Measurements from ENCODE around the gene IRF5. TPM values are rescaled to one million over a fixed set of nuclear protein-coding genes. Genes with fewer than 3 reads are reported as not detected.

Gene IRF5
- total RNA-seq, 3 donors from 2014 or later, result 4.2 to 15.4 (median 8.4) TPM

- DNase-seq (no peak), ATAC-seq (no peak)
- Mint-ChIP-seq H3K4me1 (ENCODE audit: low read depth) (no peaks in the 10 kb centered on the region), H3K9me3 (no peaks in the 10 kb centered on the region), H3K27me3 (ENCODE audit: low read depth) (no peaks in the 10 kb centered on the region), H3K36me3 (ENCODE audit: insufficient read depth) (peaks cover 6% of the 10 kb centered on the region), H3K4me3 (no peak overlapping the region)
Observed at GRCh38 chr7:128947854-128948253, 10.1 kb downstream of the IRF5 start.

DNA sequence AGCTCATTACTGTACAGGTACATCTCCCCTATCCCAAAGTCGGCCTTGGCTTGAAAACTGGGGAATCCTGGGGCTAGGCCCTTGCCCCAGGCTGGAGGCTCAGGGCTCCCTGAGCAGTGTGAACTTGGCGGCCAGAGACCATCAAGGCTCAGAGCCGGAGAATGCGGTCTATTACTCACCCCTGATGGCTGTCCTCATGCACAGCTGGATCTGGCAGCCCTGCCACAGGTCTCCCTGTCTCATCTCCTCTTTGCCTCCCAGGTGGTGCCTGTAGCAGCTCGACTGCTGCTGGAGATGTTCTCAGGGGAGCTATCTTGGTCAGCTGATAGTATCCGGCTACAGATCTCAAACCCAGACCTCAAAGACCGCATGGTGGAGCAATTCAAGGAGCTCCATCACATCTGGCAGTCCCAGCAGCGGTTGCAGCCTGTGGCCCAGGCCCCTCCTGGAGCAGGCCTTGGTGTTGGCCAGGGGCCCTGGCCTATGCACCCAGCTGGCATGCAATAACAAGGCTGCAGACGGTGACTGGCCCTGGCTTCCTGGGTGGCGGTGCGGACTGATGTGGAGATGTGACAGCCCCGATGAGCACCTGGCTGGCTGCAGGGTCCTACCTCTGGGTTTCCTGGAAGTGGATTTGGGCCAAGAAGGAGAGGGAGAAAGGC, 10.7 kb downstream of the IRF5 start:
- no peak for ATAC-seq
- no peak for DNase-seq
- Mint-ChIP-seq H3K36me3 (ENCODE audit: insufficient read depth) (peaks cover 12% of the 10 kb centered on the region), H3K27me3 (ENCODE audit: low read depth) (no peaks in the 10 kb centered on the region), H3K4me1 (ENCODE audit: low read depth) (no peaks in the 10 kb centered on the region), H3K4me3 (no peak overlapping the region), H3K9me3 (no peaks in the 10 kb centered on the region)

- Mint-ChIP-seq H3K4me1 (ENCODE audit: low read depth) (no peaks in the 10 kb centered on the region), H3K9me3 (no peaks in the 10 kb centered on the region)
Observed at GRCh38 chr7:128948976-128949760, 11.4 kb downstream of the IRF5 start.

GRCh38 chr7:128951296-128951695, 13.6 kb downstream of the IRF5 start:
- H3K4me3 Mint-ChIP-seq, result no peak overlapping the region

More at GRCh38 chr7:128948976-128949760, 11.4 kb downstream of the IRF5 start:
- Mint-ChIP-seq H3K27me3 (ENCODE audit: low read depth) (no peaks in the 10 kb centered on the region), H3K36me3 (ENCODE audit: insufficient read depth) (peaks cover 16% of the 10 kb centered on the region), H3K4me3 (no peak overlapping the region)
- DNase-seq (no peak), ATAC-seq (no peak)

DNA sequence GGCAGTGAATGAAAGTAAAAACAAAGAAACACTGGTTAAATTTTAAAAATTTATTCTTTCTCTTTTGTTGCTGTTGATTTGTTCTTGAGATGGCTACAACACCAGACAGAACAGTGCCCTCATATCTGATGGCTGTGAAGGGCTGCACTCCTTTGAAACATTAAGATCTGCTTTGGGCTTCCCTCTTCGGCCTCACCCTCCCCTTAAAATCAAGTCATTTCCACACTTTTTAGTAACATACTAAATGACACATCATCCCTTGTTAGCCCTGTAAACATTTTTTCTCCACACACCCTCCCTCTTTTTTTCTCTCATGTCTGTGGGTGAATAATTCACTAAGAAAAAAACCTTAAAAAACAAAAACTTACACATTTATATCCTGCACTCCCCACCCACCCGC, 16.4 kb downstream of the IRF5 start:
- peak; percentile 10 to 18 for ATAC-seq
- Mint-ChIP-seq H3K4me1 (ENCODE audit: low read depth) (peaks cover 2% of the 10 kb centered on the region), H3K9me3 (no peaks in the 10 kb centered on the region), H3K27me3 (ENCODE audit: low read depth) (no peaks in the 10 kb centered on the region), H3K36me3 (ENCODE audit: insufficient read depth) (peaks cover 40% of the 10 kb centered on the region), H3K4me3 (no peak overlapping the region)
- DNase-seq, result no peak

More at GRCh38 chr7:128951296-128951695, 13.6 kb downstream of the IRF5 start:
- DNase-seq (no peak), ATAC-seq (no peak)
- Mint-ChIP-seq H3K27me3 (ENCODE audit: low read depth) (no peaks in the 10 kb centered on the region), H3K9me3 (no peaks in the 10 kb centered on the region), H3K4me1 (ENCODE audit: low read depth) (peaks cover 2% of the 10 kb centered on the region), H3K36me3 (ENCODE audit: insufficient read depth) (peaks cover 26% of the 10 kb centered on the region)

DNA sequence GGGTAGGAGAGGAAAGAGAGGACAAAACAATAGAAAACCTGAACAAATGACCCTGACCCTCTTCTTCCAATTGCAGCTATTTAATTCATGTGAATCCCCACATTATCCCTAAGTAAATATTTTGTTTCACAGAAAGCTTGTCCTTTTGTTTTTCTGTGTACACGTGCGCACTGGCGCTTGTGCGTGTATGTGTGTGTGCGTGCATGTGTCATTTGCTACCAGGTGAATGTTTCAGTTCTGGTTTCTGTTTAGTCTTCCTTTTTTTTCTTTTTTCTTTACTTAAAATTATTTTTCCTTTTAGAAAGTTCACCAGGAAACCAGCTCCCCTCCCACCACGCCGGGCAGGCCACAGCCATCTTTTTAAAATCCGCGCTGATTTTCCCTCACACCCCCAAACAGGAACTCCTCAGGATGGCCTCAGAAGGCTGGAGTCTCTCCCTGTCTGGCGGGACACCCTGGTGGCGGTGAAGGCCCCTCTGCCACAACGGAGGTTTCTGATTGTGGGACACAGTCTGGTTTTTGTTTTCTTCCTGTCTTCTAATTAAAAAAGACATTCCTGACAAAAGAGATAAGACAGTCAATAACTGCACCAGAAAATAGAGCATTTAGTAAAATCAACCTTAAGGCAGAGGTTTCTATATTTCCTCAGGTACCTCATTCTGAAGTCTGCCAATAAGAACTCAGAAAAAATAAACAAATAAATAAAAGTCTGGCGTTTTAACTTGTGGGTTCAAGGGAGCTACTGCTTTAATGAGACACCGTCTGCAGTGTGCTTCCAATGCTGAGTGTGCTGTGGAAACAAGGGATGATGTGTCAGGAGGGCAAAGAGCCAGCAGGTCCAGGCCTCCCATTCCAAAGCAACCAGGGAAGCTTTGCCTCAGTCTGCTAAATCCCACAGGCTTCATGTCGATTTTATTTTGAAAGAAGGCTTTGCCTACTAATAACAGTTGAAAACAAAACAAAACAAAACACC, 17.4 kb downstream of the IRF5 start:
- H3K9me3 Mint-ChIP-seq, result no peaks in the 10 kb centered on the region
- H3K36me3 Mint-ChIP-seq (ENCODE audit: insufficient read depth), result peaks cover 43% of the 10 kb centered on the region

DNA sequence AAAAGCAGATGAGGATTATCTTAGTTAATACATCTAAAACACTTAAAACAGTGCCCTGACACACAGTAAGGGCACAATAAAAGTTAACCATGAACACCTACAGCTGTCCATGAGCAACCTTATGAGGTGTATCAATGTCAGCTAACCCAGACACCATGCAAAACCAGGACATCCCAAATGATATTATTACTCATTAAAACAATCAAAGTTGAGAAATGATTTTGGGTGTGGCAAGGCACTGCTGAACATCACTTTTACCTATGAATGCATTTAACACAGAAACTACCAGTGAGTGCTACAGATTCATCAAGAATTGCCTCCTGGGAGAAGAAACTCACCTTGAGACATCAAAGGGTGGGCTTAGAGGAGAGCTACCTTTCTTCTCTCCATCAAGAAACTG, 18.3 kb downstream of the IRF5 start:
- Mint-ChIP-seq H3K4me1 (ENCODE audit: low read depth) (peaks cover 2% of the 10 kb centered on the region), H3K4me3 (no peak overlapping the region), H3K36me3 (ENCODE audit: insufficient read depth) (peaks cover 43% of the 10 kb centered on the region), H3K9me3 (no peaks in the 10 kb centered on the region), H3K27me3 (ENCODE audit: low read depth) (no peaks in the 10 kb centered on the region)
- ATAC-seq (no peak), DNase-seq (no peak)

More for the DNA sequence above, 17.4 kb downstream of the IRF5 start:
- Mint-ChIP-seq H3K4me3 (no peak overlapping the region), H3K4me1 (ENCODE audit: low read depth) (peaks cover 2% of the 10 kb centered on the region), H3K27me3 (ENCODE audit: low read depth) (no peaks in the 10 kb centered on the region)
- no peak for ATAC-seq
- DNase-seq, result no peak

GRCh38 chr7:128959296-128959695, 21.6 kb downstream of the IRF5 start:
- peaks cover 38% of the 10 kb centered on the region for H3K36me3 Mint-ChIP-seq (ENCODE audit: insufficient read depth)
- no peaks in the 10 kb centered on the region for H3K9me3 Mint-ChIP-seq
- H3K4me1 Mint-ChIP-seq (ENCODE audit: low read depth), result peaks cover 24% of the 10 kb centered on the region
- H3K27me3 Mint-ChIP-seq (ENCODE audit: low read depth), result no peaks in the 10 kb centered on the region
- peak in 1 of 2 donors; percentile 6 for ATAC-seq
- no peak for DNase-seq
- no peak overlapping the region for H3K4me3 Mint-ChIP-seq

DNA sequence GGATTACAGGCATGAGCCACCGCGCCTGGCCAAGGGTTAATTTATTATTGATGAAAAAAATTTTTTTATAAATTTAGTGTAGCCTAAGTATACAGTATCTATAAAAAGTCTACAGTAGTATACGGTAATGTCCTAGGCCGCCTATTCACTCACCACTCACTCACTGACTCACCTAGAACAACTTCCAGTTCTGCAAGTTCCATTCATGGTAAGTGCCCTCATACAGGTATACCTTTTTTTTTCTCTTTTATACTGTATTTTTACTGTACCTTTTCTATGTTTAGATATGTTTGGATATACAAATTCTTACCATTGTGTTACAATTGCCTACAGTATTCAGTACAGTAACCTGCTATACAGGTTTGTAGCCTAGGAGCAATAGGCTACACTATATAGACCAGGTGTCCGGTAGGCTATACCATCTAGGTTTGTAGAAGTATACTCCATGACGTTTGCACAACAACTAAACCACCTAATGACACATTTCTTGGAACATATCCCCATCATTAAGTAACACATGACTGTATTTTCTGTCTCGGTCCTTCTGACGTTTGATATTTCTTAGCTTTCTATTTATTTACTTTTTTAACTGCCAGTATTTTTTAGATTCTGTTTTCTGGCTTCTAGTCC, 23.4 kb downstream of the IRF5 start:
- H3K36me3 Mint-ChIP-seq (ENCODE audit: insufficient read depth), result peaks cover 38% of the 10 kb centered on the region
- H3K27me3 Mint-ChIP-seq (ENCODE audit: low read depth), result no peaks in the 10 kb centered on the region
- H3K9me3 Mint-ChIP-seq, result no peaks in the 10 kb centered on the region
- DNase-seq (no peak), ATAC-seq (no peak)
- peaks cover 22% of the 10 kb centered on the region for H3K4me1 Mint-ChIP-seq (ENCODE audit: low read depth)
- H3K4me3 Mint-ChIP-seq, result no peak overlapping the region

DNA sequence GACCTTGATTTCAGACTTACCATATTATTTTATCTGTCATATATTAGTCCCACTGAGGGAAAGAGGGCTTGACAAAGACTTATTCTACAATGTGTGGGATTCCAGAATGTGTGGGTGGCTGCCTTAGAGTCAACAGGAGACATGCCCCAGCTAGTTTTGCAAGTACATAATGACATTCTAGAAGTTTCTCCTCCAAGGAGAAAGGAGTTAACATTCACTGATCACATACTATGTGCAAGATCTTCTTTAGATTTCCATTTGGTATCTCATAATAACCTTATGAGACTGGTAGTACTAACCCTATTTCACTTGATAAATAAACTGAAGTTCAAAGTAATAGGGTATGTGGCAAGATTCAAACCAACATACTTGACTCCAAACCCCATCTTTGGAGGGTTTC, 25.2 kb downstream of the IRF5 start:
- H3K4me3 Mint-ChIP-seq, result peak overlapping the region; percentile 31
- H3K27me3 Mint-ChIP-seq (ENCODE audit: low read depth), result no peaks in the 10 kb centered on the region
- no peak for DNase-seq
- ATAC-seq, result no peak
- peaks cover 33% of the 10 kb centered on the region for H3K36me3 Mint-ChIP-seq (ENCODE audit: insufficient read depth)
- no peaks in the 10 kb centered on the region for H3K9me3 Mint-ChIP-seq
- H3K4me1 Mint-ChIP-seq (ENCODE audit: low read depth), result peaks cover 22% of the 10 kb centered on the region

DNA sequence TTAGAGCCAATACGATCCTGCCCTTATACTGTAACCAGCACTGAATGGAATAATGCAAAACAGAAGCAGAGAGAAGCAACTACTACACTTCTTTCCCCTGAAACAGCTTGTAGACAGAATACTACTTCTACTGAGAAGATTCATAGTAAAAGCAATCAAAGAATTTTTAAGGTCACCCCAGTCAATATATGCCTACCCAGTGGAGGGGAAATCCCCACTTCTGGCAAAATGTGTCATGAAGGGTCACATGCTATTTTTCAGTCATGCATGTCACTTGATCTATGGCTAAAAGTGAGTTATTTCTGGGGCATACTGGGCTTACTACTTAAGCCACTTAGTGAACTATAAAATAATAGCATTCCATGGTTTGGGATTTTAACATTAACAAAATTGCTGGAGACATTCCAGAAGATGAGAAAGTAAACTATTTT, 25.6 kb downstream of the IRF5 start:
- peaks cover 33% of the 10 kb centered on the region for H3K36me3 Mint-ChIP-seq (ENCODE audit: insufficient read depth)
- peak overlapping the region; percentile 31 for H3K4me3 Mint-ChIP-seq
- peaks cover 22% of the 10 kb centered on the region for H3K4me1 Mint-ChIP-seq (ENCODE audit: low read depth)
- no peaks in the 10 kb centered on the region for H3K9me3 Mint-ChIP-seq
- H3K27me3 Mint-ChIP-seq (ENCODE audit: low read depth), result no peaks in the 10 kb centered on the region
- DNase-seq (no peak), ATAC-seq (peak; percentile 87 to 90)

DNA sequence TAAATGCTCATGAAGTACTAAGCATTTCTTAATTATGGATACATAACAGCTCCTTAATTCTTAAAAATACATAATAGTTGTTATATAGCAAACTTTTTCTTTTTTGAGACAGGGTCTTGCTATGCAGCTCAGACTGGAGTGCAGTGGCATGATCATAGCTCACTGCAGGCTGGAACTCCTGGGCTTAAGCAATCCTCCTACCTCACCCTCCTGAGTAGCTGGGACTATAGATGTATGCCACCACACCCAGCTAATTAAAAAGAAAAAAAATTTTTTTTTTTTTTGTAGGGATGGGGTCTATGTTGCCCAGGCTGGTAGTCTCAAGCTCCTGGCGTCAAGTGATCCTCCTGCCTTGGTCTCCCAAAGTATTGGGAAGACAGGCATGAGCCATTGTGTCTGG, 30.9 kb downstream of the IRF5 start:
- no peak for ATAC-seq

DNA sequence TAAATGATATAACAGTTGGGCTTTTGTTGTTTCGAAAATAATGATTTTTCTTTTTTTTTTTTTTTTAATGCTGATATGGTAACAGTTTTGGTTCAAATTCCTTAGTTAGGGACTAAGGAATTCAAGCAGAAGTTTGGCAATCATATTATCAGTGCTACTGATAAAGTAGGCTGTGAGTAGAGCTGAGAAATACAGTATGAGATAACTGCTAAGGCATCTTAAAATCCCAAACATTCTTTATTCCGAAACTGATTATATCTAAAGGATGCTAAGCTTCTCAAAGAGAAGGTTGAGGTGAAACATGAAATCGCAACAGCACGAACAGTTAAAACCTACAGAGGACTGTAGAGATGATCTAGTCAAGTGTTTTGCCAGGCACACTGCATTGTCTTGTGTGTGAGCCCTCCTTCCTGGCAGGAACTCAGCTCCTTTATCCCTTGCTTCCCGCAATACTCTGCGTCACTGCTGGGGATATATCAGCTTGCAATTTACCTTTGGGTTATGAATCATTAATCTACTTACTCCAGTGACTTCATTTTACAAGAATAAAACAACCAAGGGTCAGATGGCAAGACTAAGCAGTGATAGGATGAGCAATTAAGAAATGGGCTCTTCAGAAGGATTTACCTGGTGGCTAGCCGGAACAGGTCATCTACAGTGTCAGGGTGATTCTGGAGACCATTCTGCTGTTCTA, 36.7 kb downstream of the IRF5 start:
- H3K9me3 Mint-ChIP-seq, result no peaks in the 10 kb centered on the region
- H3K4me3 Mint-ChIP-seq, result no peak overlapping the region
- DNase-seq (no peak), ATAC-seq (no peak)
- peaks cover 53% of the 10 kb centered on the region for H3K36me3 Mint-ChIP-seq (ENCODE audit: insufficient read depth)
- no peaks in the 10 kb centered on the region for H3K27me3 Mint-ChIP-seq (ENCODE audit: low read depth)
- no peaks in the 10 kb centered on the region for H3K4me1 Mint-ChIP-seq (ENCODE audit: low read depth)

More for the DNA sequence above, 30.9 kb downstream of the IRF5 start:
- H3K9me3 Mint-ChIP-seq, result no peaks in the 10 kb centered on the region
- no peaks in the 10 kb centered on the region for H3K27me3 Mint-ChIP-seq (ENCODE audit: low read depth)
- no peak for DNase-seq
- H3K36me3 Mint-ChIP-seq (ENCODE audit: insufficient read depth), result peaks cover 41% of the 10 kb centered on the region
- peaks cover 3% of the 10 kb centered on the region for H3K4me1 Mint-ChIP-seq (ENCODE audit: low read depth)
- no peak overlapping the region for H3K4me3 Mint-ChIP-seq
